HEK293 (cell line): ENCODE data around the gene LAMC2.

Source experiments
- CTCF ChIA-PET: fragments of 350-600 bp; formaldehyde crosslinking; extraction: SDS; loops from one replicate; lab custom pipeline; 2021; ENCODE audit warnings: antibody characterized with exemption; lab: Yijun Ruan, JAX
- POLR2A ChIA-PET: fragments of 300-600 bp; formaldehyde crosslinking; extraction: SDS; loops from one replicate; lab custom pipeline; 2020; ENCODE audit warnings: antibody characterized with exemption, inconsistent platforms; lab: Yijun Ruan, JAX
- H3K27ac ChIP-seq: fragments of 200-500 bp; sonication (Bioruptor generic); 2 replicates; pipeline ENCODE4 v1.5.1; 2014; ENCODE audit warnings: low read depth, low read length, control low read depth, inconsistent platforms; ENCODE audit errors: extremely low read depth
- H3K36me3 ChIP-seq, 2 experiments: fragments of 200-500 bp in 1 of 2; sonication (Bioruptor generic) in 1 of 2; 1 replicate in 1 of 2; 2 replicates in 1 of 2; pipeline ENCODE4 v1.5.1; 2014 to 2017; ENCODE audit warnings: inconsistent platforms in 2 of 2, low read length in 2 of 2; ENCODE audit not compliant: control insufficient read depth in 2 of 2, insufficient read depth in 1 of 2
- H3K4me1 ChIP-seq: fragments of 200-500 bp; sonication (Bioruptor generic); 2 replicates; pipeline ENCODE4 v1.5.1; 2014; ENCODE audit warnings: mild to moderate bottlenecking, low read length, inconsistent platforms; ENCODE audit not compliant: control insufficient read depth, insufficient read depth
- H3K4me3 ChIP-seq: 2 replicates; pipeline ENCODE4 v1.5.1; 2011; ENCODE audit warnings: low read depth, mild to moderate bottlenecking, control low read depth, low read length, moderate library complexity
- H3K9me3 ChIP-seq: fragments of 200-500 bp; sonication (Bioruptor generic); 2 replicates; pipeline ENCODE4 v1.5.1; 2014; ENCODE audit warnings: low read depth, low read length, inconsistent platforms; ENCODE audit not compliant: control insufficient read depth, insufficient read depth
- GLIS2 ChIP-seq: fragments of 450-650 bp; formaldehyde crosslinking; IDR thresholded peaks from 2 replicates; pipeline ENCODE4 v1.5.1; 2016; ENCODE audit warnings: missing biosample characterization, missing genetic modification characterization
- HOXC10 ChIP-seq: sonication (generic); formaldehyde crosslinking; IDR thresholded peaks from 2 replicates; pipeline ENCODE4 v1.8.1; 2023; ENCODE audit warnings: mild to moderate bottlenecking, missing genetic modification reagents
- IKZF3 ChIP-seq: fragments of 450-650 bp; IDR thresholded peaks from 2 replicates; pipeline ENCODE4 v1.5.0; 2018; ENCODE audit warnings: missing biosample characterization, mild to moderate bottlenecking, missing genetic modification characterization, moderate library complexity
- KLF1 ChIP-seq: fragments of 450-650 bp; formaldehyde crosslinking; IDR thresholded peaks from 2 replicates; pipeline ENCODE4 v1.5.1; 2016; ENCODE audit warnings: missing biosample characterization, missing genetic modification characterization
- MZF1 ChIP-seq: fragments of 450-650 bp; formaldehyde crosslinking; IDR thresholded peaks from 2 replicates; pipeline ENCODE4 v1.5.1; 2017; ENCODE audit warnings: missing biosample characterization, missing genetic modification characterization, borderline replicate concordance
- PRDM2 ChIP-seq: fragments of 450-650 bp; formaldehyde crosslinking; IDR thresholded peaks from 2 replicates; pipeline ENCODE4 v1.5.1; 2016; ENCODE audit warnings: missing biosample characterization, missing genetic modification characterization, borderline replicate concordance
- REPIN1 ChIP-seq: fragments of 450-650 bp; formaldehyde crosslinking; IDR thresholded peaks from 2 replicates; pipeline ENCODE4 v1.5.1; 2017; ENCODE audit warnings: missing biosample characterization, missing genetic modification characterization, low read depth
- SETDB1 ChIP-seq: IDR thresholded peaks from one replicate; pipeline ENCODE4 v1.6.1; 2017; ENCODE audit warnings: mild to moderate bottlenecking, low read length, moderate library complexity, mixed read lengths; ENCODE audit not compliant: insufficient read length
- TCF7L2 ChIP-seq: IDR thresholded peaks from 2 replicates; pipeline ENCODE4 v1.6.1; 2011; ENCODE audit warnings: low read depth, mild to moderate bottlenecking, inconsistent platforms, low read length, moderate library complexity, borderline replicate concordance
- TRIM28 ChIP-seq: IDR thresholded peaks from 2 replicates; pipeline ENCODE4 v1.6.1; 2011; ENCODE audit warnings: low read length, control low read depth, borderline replicate concordance
- YY1 ChIP-seq: fragments of 450-650 bp; formaldehyde crosslinking; IDR thresholded peaks from 2 replicates; pipeline ENCODE4 v1.5.1; 2018; ENCODE audit warnings: missing biosample characterization, missing genetic modification characterization
- ZFP3 ChIP-seq: fragments of 450-650 bp; formaldehyde crosslinking; IDR thresholded peaks from 2 replicates; pipeline ENCODE4 v1.5.1; 2016; ENCODE audit warnings: low read depth, missing biosample characterization, missing genetic modification characterization
- ZIC2 ChIP-seq: fragments of 450-650 bp; formaldehyde crosslinking; IDR thresholded peaks from 2 replicates; pipeline ENCODE4 v1.5.1; 2016; ENCODE audit warnings: missing biosample characterization, missing genetic modification characterization
- ZNF274 ChIP-seq, 2 experiments: fragments of 200-500 bp in 1 of 2; fragments of 450-650 bp in 1 of 2; sonication (Bioruptor generic) in 1 of 2; formaldehyde crosslinking in 1 of 2; IDR thresholded peaks; 2 replicates each; pipeline versions ENCODE4 v1.5.1 to v1.6.1; 2014 to 2016; ENCODE audit warnings: borderline replicate concordance in 1 of 2, inconsistent platforms in 1 of 2, low read length in 1 of 2, missing biosample characterization in 1 of 2, missing genetic modification characterization in 1 of 2
- ZNF341 ChIP-seq: fragments of 450-650 bp; formaldehyde crosslinking; IDR thresholded peaks from 2 replicates; pipeline ENCODE4; 2016; ENCODE audit warnings: low read depth, missing biosample characterization, missing genetic modification characterization
- ZNF362 ChIP-seq: fragments of 450-650 bp; formaldehyde crosslinking; IDR thresholded peaks from 2 replicates; pipeline ENCODE4 v1.5.1; 2016; ENCODE audit warnings: missing biosample characterization, missing genetic modification characterization
- ZNF404 ChIP-seq: fragments of 450-650 bp; formaldehyde crosslinking; IDR thresholded peaks from 2 replicates; pipeline ENCODE4 v1.5.1; 2017; ENCODE audit warnings: missing biosample characterization, missing genetic modification characterization
- ZNF449 ChIP-seq: fragments of 450-650 bp; formaldehyde crosslinking; IDR thresholded peaks from 2 replicates; pipeline ENCODE4 v1.5.1; 2017; ENCODE audit warnings: missing biosample characterization, mild to moderate bottlenecking, missing genetic modification characterization, moderate library complexity
- ZNF514 ChIP-seq: fragments of 450-650 bp; formaldehyde crosslinking; IDR thresholded peaks from 2 replicates; pipeline ENCODE4 v1.5.1; 2016; ENCODE audit warnings: missing biosample characterization, missing genetic modification characterization
- ZNF596 ChIP-seq: fragments of 450-650 bp; IDR thresholded peaks from 2 replicates; pipeline ENCODE4 v1.5.0; 2018; ENCODE audit warnings: missing biosample characterization, mild to moderate bottlenecking, missing genetic modification characterization, moderate library complexity
- ZNF600 ChIP-seq: fragments of 450-650 bp; formaldehyde crosslinking; IDR thresholded peaks from 2 replicates; pipeline ENCODE4 v1.5.1; 2016; ENCODE audit warnings: missing biosample characterization, missing genetic modification characterization
- ZNF639 ChIP-seq: fragments of 450-650 bp; formaldehyde crosslinking; IDR thresholded peaks from 2 replicates; pipeline ENCODE4 v1.5.1; 2016; ENCODE audit warnings: missing biosample characterization, missing genetic modification characterization
- ZNF677 ChIP-seq: fragments of 450-650 bp; IDR thresholded peaks from 2 replicates; pipeline ENCODE4 v1.5.0; 2018; ENCODE audit warnings: missing biosample characterization, mild to moderate bottlenecking, missing genetic modification characterization, moderate library complexity
- ZNF792 ChIP-seq: fragments of 450-650 bp; formaldehyde crosslinking; IDR thresholded peaks from 2 replicates; pipeline ENCODE4 v1.5.1; 2016; ENCODE audit warnings: missing biosample characterization, missing genetic modification characterization
- TF ChIP-seq, protein P1 (sequence below): fragments of 450-650 bp; formaldehyde crosslinking; IDR thresholded peaks from 2 replicates; pipeline ENCODE4 v1.5.1; 2017; ENCODE audit warnings: missing biosample characterization, missing genetic modification characterization

Gene LAMC2

DNA sequence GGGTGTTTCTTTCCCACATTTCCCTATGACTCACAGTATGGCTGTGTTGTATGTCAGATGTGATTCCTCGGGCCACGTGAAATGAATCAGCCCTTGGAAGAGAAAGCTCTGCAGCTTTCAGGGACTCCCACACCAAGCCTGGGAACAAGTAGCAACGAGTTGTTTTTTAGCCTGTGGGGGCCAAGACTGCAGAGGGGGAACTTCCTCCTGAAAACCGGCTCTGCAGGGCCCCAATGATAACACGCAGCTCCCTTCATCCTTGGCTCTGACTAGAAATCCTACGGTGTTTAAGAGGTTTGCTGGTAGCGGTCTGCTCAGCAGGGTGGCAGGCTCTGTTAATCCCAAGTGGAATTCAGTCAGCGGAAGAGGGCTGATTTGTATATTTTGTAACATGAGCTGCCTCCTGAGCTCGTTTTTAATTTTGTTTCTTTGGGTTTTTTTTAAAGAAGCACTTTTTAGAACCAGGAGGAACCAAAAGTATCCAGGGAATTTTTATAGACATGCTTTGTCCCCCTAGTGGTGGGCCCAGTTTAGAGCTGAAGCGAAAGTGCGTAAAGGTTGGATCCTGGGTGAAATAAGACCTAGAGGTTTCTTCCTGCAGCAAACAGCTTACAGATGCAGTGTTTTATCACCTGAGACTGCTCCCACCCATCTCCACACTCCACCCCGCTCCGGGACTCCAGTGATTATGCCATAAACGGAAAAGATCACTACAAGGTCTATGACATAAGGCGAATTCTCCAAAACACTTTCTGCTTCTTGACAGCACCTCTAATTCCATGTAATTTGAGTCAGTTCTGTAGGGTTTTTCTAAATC is 48.8 kb downstream of the LAMC2 start:
- Histone ChIP-seq H3K27ac (peak overlapping the region; percentile 68), H3K9me3 (no peaks in the 10 kb centered on the region), H3K36me3 (no peaks in the 10 kb centered on the region), H3K4me3 (peak overlapping the region; percentile 16), H3K4me1 (peaks cover 6% of the 10 kb centered on the region)
- ChIA-PET CTCF (interaction anchor here (0.5 to 10.3 kb wide), 53 partner anchors 10 to 707 kb away, joined by 3 to 135 read pairs (median 4); no protein-coding TSS in a partner anchor), POLR2A (interaction anchor here (0.7 to 1.2 kb wide), 6 partner anchors 9 to 207 kb away, joined by 3 to 7 read pairs (median 3); no protein-coding TSS in a partner anchor)
- TF ChIP-seq HOXC10 (CRISPR knock-in tag) = no peak
- TF ChIP-seq TCF7L2 = peak; percentile 80; the same call in 1 of the 2 replicates
- TF ChIP-seq ZNF792 (tag by site-specific recombination) = no peak
- peak; percentile 98 for TF ChIP-seq ZIC2 (tag by site-specific recombination)
- TF ChIP-seq TRIM28 = peak; percentile 91
- no peak for TF ChIP-seq YY1 (tag by site-specific recombination)
- no peak for TF ChIP-seq PRDM2 (tag by site-specific recombination)
- peak; percentile 73; the same call in 1 of the 2 replicates for TF ChIP-seq ZNF449 (tag by site-specific recombination)
- TF ChIP-seq ZNF362 (tag by site-specific recombination) = peak; percentile 97
- TF ChIP-seq ZNF677 (tag by site-specific recombination) = peak; percentile 94
- peak; percentile 7 for TF ChIP-seq SETDB1
- peak; percentile 71 for TF ChIP-seq GLIS2 (tag by site-specific recombination)
- TF ChIP-seq, protein P1, sequence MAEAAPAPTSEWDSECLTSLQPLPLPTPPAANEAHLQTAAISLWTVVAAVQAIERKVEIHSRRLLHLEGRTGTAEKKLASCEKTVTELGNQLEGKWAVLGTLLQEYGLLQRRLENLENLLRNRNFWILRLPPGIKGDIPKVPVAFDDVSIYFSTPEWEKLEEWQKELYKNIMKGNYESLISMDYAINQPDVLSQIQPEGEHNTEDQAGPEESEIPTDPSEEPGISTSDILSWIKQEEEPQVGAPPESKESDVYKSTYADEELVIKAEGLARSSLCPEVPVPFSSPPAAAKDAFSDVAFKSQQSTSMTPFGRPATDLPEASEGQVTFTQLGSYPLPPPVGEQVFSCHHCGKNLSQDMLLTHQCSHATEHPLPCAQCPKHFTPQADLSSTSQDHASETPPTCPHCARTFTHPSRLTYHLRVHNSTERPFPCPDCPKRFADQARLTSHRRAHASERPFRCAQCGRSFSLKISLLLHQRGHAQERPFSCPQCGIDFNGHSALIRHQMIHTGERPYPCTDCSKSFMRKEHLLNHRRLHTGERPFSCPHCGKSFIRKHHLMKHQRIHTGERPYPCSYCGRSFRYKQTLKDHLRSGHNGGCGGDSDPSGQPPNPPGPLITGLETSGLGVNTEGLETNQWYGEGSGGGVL (tag by site-specific recombination) = peak; percentile 99
- peak; percentile 47; the same call in 1 of the 2 replicates for TF ChIP-seq ZNF341 (tag by site-specific recombination)
- peak; percentile 64 for TF ChIP-seq ZNF600 (tag by site-specific recombination)
- no peak for TF ChIP-seq ZNF404 (tag by site-specific recombination)
- TF ChIP-seq IKZF3 = peak; percentile 92
- TF ChIP-seq KLF1 (tag by site-specific recombination) = peak; percentile 34
- TF ChIP-seq REPIN1 (tag by site-specific recombination) = no peak; the same call in 1 of the 2 replicates
- peak; percentile 92 for TF ChIP-seq MZF1 (tag by site-specific recombination)
- no peak for TF ChIP-seq ZNF514
- peak; percentile 29; the same call in 1 of the 2 replicates for TF ChIP-seq ZNF639 (tag by site-specific recombination)
- no peak for TF ChIP-seq ZNF274 (IDR thresholded peaks at IDR 0.05; ENCODE audit: low read length)
- no peak for TF ChIP-seq ZNF274 (tag by site-specific recombination; IDR thresholded peaks at IDR 0.05; ENCODE audit: borderline replicate concordance)
- TF ChIP-seq ZNF596 = peak; percentile 69; the same call in 1 of the 2 replicates
- peak; percentile 5; the same call in 1 of the 2 replicates for TF ChIP-seq ZFP3 (tag by site-specific recombination)
